ENCODE data around the gene SMOC2. TPM values are rescaled to one million over a fixed set of nuclear protein-coding genes. Genes with fewer than 3 reads are reported as not detected.

The SMOC2 gene
- polyA plus RNA-seq, 1 donor from 2014 or later, result 0.50 TPM

GRCh38 chr6:168517742-168518347 is 76.9 kb downstream of the SMOC2 start:
- Histone ChIP-seq H3K9me3 (ENCODE audit: low read length) (no peaks in the 10 kb centered on the region), H3K36me3 (ENCODE audit: insufficient read depth, low read length) (no peaks in the 10 kb centered on the region), H3K4me2 (ENCODE audit: low read length) (no peak overlapping the region), H3K27me3 (ENCODE audit: insufficient read depth, low read depth, low read length) (no peaks in the 10 kb centered on the region), H4K20me1 (ENCODE audit: insufficient read depth) (no peaks in the 10 kb centered on the region), H3K27ac (ENCODE audit: low read length) (no peak overlapping the region), H3K79me2 (replicated peaks; ENCODE audit: insufficient read depth, low read length) (no peaks in the 10 kb centered on the region), H3K9ac (ENCODE audit: low read length) (no peak overlapping the region), H3F3A (ENCODE audit: insufficient read depth, low read length, poor library complexity, severe bottlenecking) (no peaks in the 10 kb centered on the region), H3K9me2 (ENCODE audit: insufficient read depth, low read length) (no peaks in the 10 kb centered on the region), H3K4me3 (ENCODE audit: low read length) (no peak overlapping the region), H2AFZ (ENCODE audit: low read depth, low read length) (no peak overlapping the region)
- TF ChIP-seq SMC3 (conservative IDR thresholded peaks at IDR 0.05; ENCODE audit: poor library complexity) (no peak), EZH2 (IDR thresholded peaks at IDR 0.05; ENCODE audit: borderline replicate concordance, insufficient read depth, low read length, poor library complexity, severe bottlenecking) (no peak), CTCF (IDR thresholded peaks at IDR 0.05; ENCODE audit: poor library complexity, severe bottlenecking) (no peak), EP300 (conservative IDR thresholded peaks at IDR 0.05; ENCODE audit: poor library complexity, severe bottlenecking) (no peak), REST (IDR thresholded peaks at IDR 0.05; ENCODE audit: borderline replicate concordance) (no peak), MXI1 (conservative IDR thresholded peaks at IDR 0.05; ENCODE audit: poor library complexity, severe bottlenecking) (no peak), TAF1 (IDR thresholded peaks at IDR 0.05; ENCODE audit: low read depth) (no peak), RAD21 (conservative IDR thresholded peaks at IDR 0.05) (no peak), POLR2AphosphoS5 (IDR thresholded peaks at IDR 0.05) (no peak)

GRCh38 chr6:168518348-168518745 is 77.4 kb downstream of the SMOC2 start:
- TF ChIP-seq CTCF (IDR thresholded peaks at IDR 0.05; ENCODE audit: poor library complexity, severe bottlenecking), result no peak
- TF ChIP-seq REST (IDR thresholded peaks at IDR 0.05; ENCODE audit: borderline replicate concordance), result no peak
- TF ChIP-seq EP300 (conservative IDR thresholded peaks at IDR 0.05; ENCODE audit: poor library complexity, severe bottlenecking), result no peak
- TF ChIP-seq MXI1 (conservative IDR thresholded peaks at IDR 0.05; ENCODE audit: poor library complexity, severe bottlenecking), result no peak
- no peak for TF ChIP-seq EZH2 (IDR thresholded peaks at IDR 0.05; ENCODE audit: borderline replicate concordance, insufficient read depth, low read length, poor library complexity, severe bottlenecking)
- no peak for TF ChIP-seq RAD21 (conservative IDR thresholded peaks at IDR 0.05)
- no peak for TF ChIP-seq POLR2AphosphoS5 (IDR thresholded peaks at IDR 0.05)
- TF ChIP-seq SMC3 (conservative IDR thresholded peaks at IDR 0.05; ENCODE audit: poor library complexity), result no peak
- Histone ChIP-seq H3F3A (ENCODE audit: insufficient read depth, low read length, poor library complexity, severe bottlenecking) (no peaks in the 10 kb centered on the region), H3K4me2 (ENCODE audit: low read length) (no peak overlapping the region), H3K9me3 (ENCODE audit: low read length) (no peaks in the 10 kb centered on the region), H3K9ac (ENCODE audit: low read length) (no peak overlapping the region), H3K4me3 (ENCODE audit: low read length) (no peak overlapping the region), H3K9me2 (ENCODE audit: insufficient read depth, low read length) (no peaks in the 10 kb centered on the region), H3K27ac (ENCODE audit: low read length) (no peak overlapping the region), H3K79me2 (replicated peaks; ENCODE audit: insufficient read depth, low read length) (no peaks in the 10 kb centered on the region), H3K36me3 (ENCODE audit: insufficient read depth, low read length) (no peaks in the 10 kb centered on the region), H4K20me1 (ENCODE audit: insufficient read depth) (no peaks in the 10 kb centered on the region), H3K27me3 (ENCODE audit: insufficient read depth, low read depth, low read length) (no peaks in the 10 kb centered on the region), H2AFZ (ENCODE audit: low read depth, low read length) (no peak overlapping the region)
